Effector memory CD8-positive, alpha-beta T cell (primary cell): ENCODE measurements around the gene PRDM4.

Experiments used
- ATAC-seq: fragments of 150-1000 bp; cut with Tn5 transposase; replicated peaks from 2 replicates; pipeline ENCODE4 v1.10.0; 2021; ENCODE audit warnings: mild to moderate bottlenecking, moderate library complexity
- DNase-seq, 3 experiments: peaks; one replicate each; pipeline ENCODE4 v3.0.0; 2021
- H3K27ac Mint-ChIP-seq, 2 donors: one replicate each; pipeline ENCODE4 v1.8.0; 2022; ENCODE audit warnings: mild to moderate bottlenecking in 2 of 2, mixed read lengths in 2 of 2, moderate library complexity in 2 of 2
- H3K27me3 Mint-ChIP-seq, 2 donors: one replicate each; pipeline ENCODE4 v1.8.0; 2022; ENCODE audit warnings: mixed read lengths in 2 of 2
- H3K36me3 Mint-ChIP-seq: one replicate; pipeline ENCODE4 v1.8.0; 2022; ENCODE audit warnings: mild to moderate bottlenecking, moderate library complexity, mixed read lengths; ENCODE audit not compliant: insufficient read depth
- H3K4me1 Mint-ChIP-seq, 2 donors: one replicate each; pipeline ENCODE4 v1.8.0; 2022; ENCODE audit warnings: low read depth in 2 of 2, mixed read lengths in 2 of 2
- H3K4me3 Mint-ChIP-seq, 2 donors: one replicate each; pipeline ENCODE4 v1.8.0; 2022; ENCODE audit warnings: mild to moderate bottlenecking in 2 of 2, mixed read lengths in 2 of 2, moderate library complexity in 2 of 2
- H3K9me3 Mint-ChIP-seq, 2 donors: one replicate each; pipeline ENCODE4 v1.8.0; 2022; ENCODE audit warnings: mixed read lengths in 2 of 2

PRDM4 gene

GRCh38 chr12:107780298-107780697 lies 19.4 kb upstream of the PRDM4 start:
- Mint-ChIP-seq H3K9me3 (no peaks in the 10 kb centered on the region), H3K27ac (no peak overlapping the region), H3K27me3 (peaks cover 65 to 69% of the 10 kb centered on the region in 2 donors), H3K4me3 (no peak overlapping the region), H3K4me1 (no peaks in the 10 kb centered on the region), H3K36me3 (no peaks in the 10 kb centered on the region)
- no peak for ATAC-seq
- no peak for DNase-seq

GRCh38 chr12:107779077-107779831 lies 18.3 kb upstream of the PRDM4 start:
- Mint-ChIP-seq H3K4me1 (peaks cover 8% of the 10 kb centered on the region in 2 donors), H3K9me3 (no peaks in the 10 kb centered on the region), H3K27ac (no peak overlapping the region), H3K36me3 (no peaks in the 10 kb centered on the region), H3K27me3 (peaks cover 72% of the 10 kb centered on the region in 2 donors), H3K4me3 (no peak overlapping the region)
- DNase-seq (no peak), ATAC-seq (no peak)

GRCh38 chr12:107778383-107779025 lies 17.6 kb upstream of the PRDM4 start:
- Mint-ChIP-seq H3K4me3 (no peak overlapping the region), H3K36me3 (no peaks in the 10 kb centered on the region), H3K27me3 (peaks cover 72 to 73% of the 10 kb centered on the region in 2 donors), H3K4me1 (peaks cover 12 to 13% of the 10 kb centered on the region in 2 donors), H3K27ac (no peak overlapping the region), H3K9me3 (no peaks in the 10 kb centered on the region)
- DNase-seq (no peak), ATAC-seq (no peak)

- H3K27me3 Mint-ChIP-seq: peaks cover 80 to 93% of the 10 kb centered on the region in 2 donors
- no peak overlapping the region for H3K4me3 Mint-ChIP-seq
- no peak overlapping the region for H3K27ac Mint-ChIP-seq
- no peaks in the 10 kb centered on the region for H3K36me3 Mint-ChIP-seq
- no peaks in the 10 kb centered on the region for H3K9me3 Mint-ChIP-seq
- no peak for DNase-seq
- H3K4me1 Mint-ChIP-seq: peaks cover 12 to 13% of the 10 kb centered on the region in 2 donors
- no peak for ATAC-seq
These were observed 15.2 kb upstream of the PRDM4 start for GRCh38 chr12:107776171-107776570.

GRCh38 chr12:107775093-107775721 lies 14.3 kb upstream of the PRDM4 start:
- Mint-ChIP-seq H3K36me3 (no peaks in the 10 kb centered on the region), H3K9me3 (no peaks in the 10 kb centered on the region), H3K27me3 (peaks cover 81 to 96% of the 10 kb centered on the region in 2 donors), H3K27ac (no peak overlapping the region), H3K4me3 (peak overlapping the region; percentile 59 to 68), H3K4me1 (peaks cover 12 to 13% of the 10 kb centered on the region in 2 donors)
- DNase-seq (no peak), ATAC-seq (peak; percentile 55)

GRCh38 chr12:107774349-107775029 lies 13.6 kb upstream of the PRDM4 start, which contains the start of gene ASCL4:
Gene ASCL4 (plus strand): TSS chr12:107774704. CDS start chr12:107775219, 515 bp downstream.
- Mint-ChIP-seq H3K27me3 (peaks cover 79 to 93% of the 10 kb centered on the region in 2 donors), H3K9me3 (no peaks in the 10 kb centered on the region), H3K27ac (no peak within 1 kb of the TSS), H3K4me3 (peak within 1 kb of the TSS; percentile 59 to 68), H3K4me1 (peaks cover 12 to 13% of the 10 kb centered on the region in 2 donors), H3K36me3 (no peaks in the 10 kb centered on the region)
- ATAC-seq (no peak), DNase-seq (no peak)

- H3K4me3 Mint-ChIP-seq: no peak overlapping the region
- no peak for ATAC-seq
- no peaks in the 10 kb centered on the region for H3K9me3 Mint-ChIP-seq
- H3K4me1 Mint-ChIP-seq: no peaks in the 10 kb centered on the region
- peaks cover 18 to 25% of the 10 kb centered on the region in 2 donors for H3K27me3 Mint-ChIP-seq
- H3K27ac Mint-ChIP-seq: no peak overlapping the region
- no peak for DNase-seq
- H3K36me3 Mint-ChIP-seq: no peaks in the 10 kb centered on the region
These were observed 6.5 kb upstream of the PRDM4 start for GRCh38 chr12:107767466-107767865.

GRCh38 chr12:107765316-107765715 lies 4.4 kb upstream of the PRDM4 start:
- Mint-ChIP-seq H3K36me3 (peaks cover 17% of the 10 kb centered on the region), H3K4me3 (no peak overlapping the region), H3K27ac (no peak overlapping the region), H3K27me3 (peaks cover 5 to 6% of the 10 kb centered on the region in 2 donors), H3K9me3 (no peaks in the 10 kb centered on the region), H3K4me1 (peaks cover 4 to 6% of the 10 kb centered on the region in 2 donors)
- ATAC-seq (no peak), DNase-seq (no peak)

- peaks cover 22% of the 10 kb centered on the region for H3K36me3 Mint-ChIP-seq
- H3K4me1 Mint-ChIP-seq: peaks cover 11 to 13% of the 10 kb centered on the region in 2 donors
- H3K27me3 Mint-ChIP-seq: no peaks in the 10 kb centered on the region
These were observed 3.7 kb upstream of the PRDM4 start for GRCh38 chr12:107764626-107765025.

GRCh38 chr12:107762874-107763273 lies 1.9 kb upstream of the PRDM4 start:
- Mint-ChIP-seq H3K4me1 (peaks cover 20 to 25% of the 10 kb centered on the region in 2 donors), H3K36me3 (peaks cover 28% of the 10 kb centered on the region), H3K27me3 (no peaks in the 10 kb centered on the region), H3K4me3 (no peak overlapping the region), H3K27ac (peak overlapping the region in 1 of 2 donors; percentile 91), H3K9me3 (no peaks in the 10 kb centered on the region)
- no peak for DNase-seq
- ATAC-seq: no peak

More at GRCh38 chr12:107764626-107765025, 3.7 kb upstream of the PRDM4 start:
- H3K4me3 Mint-ChIP-seq: no peak overlapping the region
- H3K27ac Mint-ChIP-seq: peak overlapping the region in 1 of 2 donors; percentile 14
- no peak for ATAC-seq
- DNase-seq: no peak
- no peaks in the 10 kb centered on the region for H3K9me3 Mint-ChIP-seq

- H3K27ac Mint-ChIP-seq: peak overlapping the region; percentile 89 to 91
- ATAC-seq (no peak), DNase-seq (no peak)
- H3K9me3 Mint-ChIP-seq: no peaks in the 10 kb centered on the region
- peak overlapping the region; percentile 84 to 89 for H3K4me3 Mint-ChIP-seq
- no peaks in the 10 kb centered on the region for H3K27me3 Mint-ChIP-seq
- H3K36me3 Mint-ChIP-seq: peaks cover 37% of the 10 kb centered on the region
- peaks cover 20 to 25% of the 10 kb centered on the region in 2 donors for H3K4me1 Mint-ChIP-seq
These were observed 566 bp upstream of the PRDM4 start for GRCh38 chr12:107761502-107761904.

- Mint-ChIP-seq H3K27me3 (no peaks in the 10 kb centered on the region), H3K36me3 (peaks cover 49% of the 10 kb centered on the region), H3K9me3 (no peaks in the 10 kb centered on the region), H3K4me3 (peak overlapping the region; percentile 84 to 89), H3K4me1 (peaks cover 20 to 25% of the 10 kb centered on the region in 2 donors), H3K27ac (peak overlapping the region; percentile 89 to 91)
- DNase-seq (peak; percentile 16 to 24 (median 20)), ATAC-seq (peak; percentile 11)
These were observed 629 bp downstream of the PRDM4 start for GRCh38 chr12:107760207-107760808.

GRCh38 chr12:107759410-107759809 lies 1.5 kb downstream of the PRDM4 start:
- Mint-ChIP-seq H3K9me3 (no peaks in the 10 kb centered on the region), H3K27ac (peak overlapping the region; percentile 89 to 91), H3K4me3 (peak overlapping the region; percentile 84 to 89), H3K36me3 (peaks cover 58% of the 10 kb centered on the region), H3K4me1 (peaks cover 20 to 25% of the 10 kb centered on the region in 2 donors), H3K27me3 (no peaks in the 10 kb centered on the region)
- DNase-seq: no peak
- ATAC-seq: no peak
